GM18861 (cell line): ENCODE results near the gene HELZ.
"Not testable (repeated sequence)": the region's sequence is repeated elsewhere in the genome, so short reads cannot be mapped to it uniquely, and the experiment has no call there.

Experiments used
- ATAC-seq: cut with Tn5 transposase; IDR thresholded peaks from one replicate; pipeline ENCODE4 v1.9.1; 2021; ENCODE audit not compliant: unreplicated experiment

HELZ gene

GRCh38 chr17:67265436-67266019, 20.5 kb upstream of the HELZ start:
- ATAC-seq: no peak

GRCh38 chr17:67262435-67263117, 17.6 kb upstream of the HELZ start:
- ATAC-seq: no peak

GRCh38 chr17:67260170-67260987, 15.4 kb upstream of the HELZ start:
- ATAC-seq: no peak

- ATAC-seq: no peak
Measured at GRCh38 chr17:67258821-67259468, 13.9 kb upstream of the HELZ start.

GRCh38 chr17:67256075-67256732, 11.2 kb upstream of the HELZ start:
- no peak for ATAC-seq

GRCh38 chr17:67253384-67253783, 8.4 kb upstream of the HELZ start:
- no peak for ATAC-seq

GRCh38 chr17:67251586-67251985, 6.6 kb upstream of the HELZ start:
- ATAC-seq: not testable (repeated sequence)

- ATAC-seq: no peak
Measured at GRCh38 chr17:67248291-67248690, 3.3 kb upstream of the HELZ start.

- ATAC-seq: no peak
Measured at GRCh38 chr17:67247416-67247900, 2.5 kb upstream of the HELZ start.

- ATAC-seq: peak; percentile 75
Measured at GRCh38 chr17:67246653-67247415, 1.8 kb upstream of the HELZ start.

- ATAC-seq: no peak
Measured at GRCh38 chr17:67246403-67246652, 1.3 kb upstream of the HELZ start.

GRCh38 chr17:67245694-67246402, 852 bp upstream of the HELZ start:
- ATAC-seq: no peak

GRCh38 chr17:67244431-67245072, 444 bp downstream of the HELZ start:
- ATAC-seq: no peak

GRCh38 chr17:67243284-67243683, 1.7 kb downstream of the HELZ start:
- ATAC-seq: no peak

GRCh38 chr17:67241719-67242341, 3.2 kb downstream of the HELZ start:
- ATAC-seq: no peak

- ATAC-seq: no peak
Measured at GRCh38 chr17:67239597-67239996, 5.4 kb downstream of the HELZ start.

- no peak for ATAC-seq
Measured at GRCh38 chr17:67238991-67239390, 6.0 kb downstream of the HELZ start.

GRCh38 chr17:67232441-67232840, 12.6 kb downstream of the HELZ start:
- no peak for ATAC-seq
